ENCODE measurements around the gene BICDL2.

Gene BICDL2

DNA sequence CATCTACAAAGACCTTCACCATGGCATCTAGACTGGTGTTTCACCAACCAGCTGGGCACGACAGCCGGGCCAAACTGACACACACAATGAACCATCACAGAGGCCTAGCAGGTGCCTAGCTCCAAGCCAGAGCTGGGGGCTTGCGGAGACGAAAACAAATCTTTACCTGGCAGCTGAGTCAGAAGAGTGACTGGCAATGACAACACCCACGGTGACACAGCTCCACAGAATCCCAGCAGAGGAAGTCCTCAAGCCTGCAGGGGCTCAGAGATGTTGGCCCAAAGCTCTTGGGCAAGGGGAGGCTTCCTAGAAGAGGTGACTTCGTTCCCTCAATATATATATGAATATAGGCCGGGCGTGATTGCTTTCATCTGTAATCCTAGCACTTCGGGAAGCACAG, 14.8 kb upstream of the BICDL2 start:
- ATAC-seq, result no peak
- TF ChIP-seq TCF4 (CRISPR knock-in tag; IDR thresholded peaks at IDR 0.05; ENCODE audit: borderline replicate concordance) (no peak), BACH2 (CRISPR knock-in tag; IDR thresholded peaks at IDR 0.05; ENCODE audit: borderline replicate concordance) (no peak), TOX (CRISPR knock-in tag; IDR thresholded peaks at IDR 0.05; ENCODE audit: borderline replicate concordance) (no peak), ESRRG (CRISPR knock-in tag; IDR thresholded peaks at IDR 0.05) (no peak), ZFP30 (CRISPR knock-in tag; IDR thresholded peaks at IDR 0.05) (no peak), ZC3H10 (CRISPR knock-in tag; IDR thresholded peaks at IDR 0.05) (no peak), SNAI2 (CRISPR knock-in tag; IDR thresholded peaks at IDR 0.05) (no peak), ZNF565 (CRISPR knock-in tag; conservative IDR thresholded peaks at IDR 0.05; ENCODE audit: low read depth) (no peak), OSR1 (CRISPR knock-in tag; IDR thresholded peaks at IDR 0.05) (no peak), GLIS3 (CRISPR knock-in tag; IDR thresholded peaks at IDR 0.05) (no peak), ARNTL (CRISPR knock-in tag; IDR thresholded peaks at IDR 0.05; ENCODE audit: borderline replicate concordance, low read depth) (no peak), ZFP3 (CRISPR knock-in tag; IDR thresholded peaks at IDR 0.05) (no peak), ISL1 (CRISPR knock-in tag; IDR thresholded peaks at IDR 0.05) (no peak)
- TF ChIP-seq, protein P1, sequence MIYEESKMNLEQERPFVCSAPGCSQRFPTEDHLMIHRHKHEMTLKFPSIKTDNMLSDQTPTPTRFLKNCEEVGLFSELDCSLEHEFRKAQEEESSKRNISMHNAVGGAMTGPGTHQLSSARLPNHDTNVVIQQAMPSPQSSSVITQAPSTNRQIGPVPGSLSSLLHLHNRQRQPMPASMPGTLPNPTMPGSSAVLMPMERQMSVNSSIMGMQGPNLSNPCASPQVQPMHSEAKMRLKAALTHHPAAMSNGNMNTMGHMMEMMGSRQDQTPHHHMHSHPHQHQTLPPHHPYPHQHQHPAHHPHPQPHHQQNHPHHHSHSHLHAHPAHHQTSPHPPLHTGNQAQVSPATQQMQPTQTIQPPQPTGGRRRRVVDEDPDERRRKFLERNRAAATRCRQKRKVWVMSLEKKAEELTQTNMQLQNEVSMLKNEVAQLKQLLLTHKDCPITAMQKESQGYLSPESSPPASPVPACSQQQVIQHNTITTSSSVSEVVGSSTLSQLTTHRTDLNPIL (CRISPR knock-in tag; IDR thresholded peaks at IDR 0.05; ENCODE audit: low read depth), result no peak
- TF ChIP-seq, protein P2, sequence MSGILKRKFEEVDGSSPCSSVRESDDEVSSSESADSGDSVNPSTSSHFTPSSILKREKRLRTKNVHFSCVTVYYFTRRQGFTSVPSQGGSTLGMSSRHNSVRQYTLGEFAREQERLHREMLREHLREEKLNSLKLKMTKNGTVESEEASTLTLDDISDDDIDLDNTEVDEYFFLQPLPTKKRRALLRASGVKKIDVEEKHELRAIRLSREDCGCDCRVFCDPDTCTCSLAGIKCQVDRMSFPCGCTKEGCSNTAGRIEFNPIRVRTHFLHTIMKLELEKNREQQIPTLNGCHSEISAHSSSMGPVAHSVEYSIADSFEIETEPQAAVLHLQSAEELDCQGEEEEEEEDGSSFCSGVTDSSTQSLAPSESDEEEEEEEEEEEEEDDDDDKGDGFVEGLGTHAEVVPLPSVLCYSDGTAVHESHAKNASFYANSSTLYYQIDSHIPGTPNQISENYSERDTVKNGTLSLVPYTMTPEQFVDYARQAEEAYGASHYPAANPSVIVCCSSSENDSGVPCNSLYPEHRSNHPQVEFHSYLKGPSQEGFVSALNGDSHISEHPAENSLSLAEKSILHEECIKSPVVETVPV (CRISPR knock-in tag; IDR thresholded peaks at IDR 0.05), result no peak
- TF ChIP-seq, protein P3, sequence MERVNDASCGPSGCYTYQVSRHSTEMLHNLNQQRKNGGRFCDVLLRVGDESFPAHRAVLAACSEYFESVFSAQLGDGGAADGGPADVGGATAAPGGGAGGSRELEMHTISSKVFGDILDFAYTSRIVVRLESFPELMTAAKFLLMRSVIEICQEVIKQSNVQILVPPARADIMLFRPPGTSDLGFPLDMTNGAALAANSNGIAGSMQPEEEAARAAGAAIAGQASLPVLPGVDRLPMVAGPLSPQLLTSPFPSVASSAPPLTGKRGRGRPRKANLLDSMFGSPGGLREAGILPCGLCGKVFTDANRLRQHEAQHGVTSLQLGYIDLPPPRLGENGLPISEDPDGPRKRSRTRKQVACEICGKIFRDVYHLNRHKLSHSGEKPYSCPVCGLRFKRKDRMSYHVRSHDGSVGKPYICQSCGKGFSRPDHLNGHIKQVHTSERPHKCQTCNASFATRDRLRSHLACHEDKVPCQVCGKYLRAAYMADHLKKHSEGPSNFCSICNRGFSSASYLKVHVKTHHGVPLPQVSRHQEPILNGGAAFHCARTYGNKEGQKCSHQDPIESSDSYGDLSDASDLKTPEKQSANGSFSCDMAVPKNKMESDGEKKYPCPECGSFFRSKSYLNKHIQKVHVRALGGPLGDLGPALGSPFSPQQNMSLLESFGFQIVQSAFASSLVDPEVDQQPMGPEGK (CRISPR knock-in tag; IDR thresholded peaks at IDR 0.05; ENCODE audit: borderline replicate concordance), result no peak

DNA sequence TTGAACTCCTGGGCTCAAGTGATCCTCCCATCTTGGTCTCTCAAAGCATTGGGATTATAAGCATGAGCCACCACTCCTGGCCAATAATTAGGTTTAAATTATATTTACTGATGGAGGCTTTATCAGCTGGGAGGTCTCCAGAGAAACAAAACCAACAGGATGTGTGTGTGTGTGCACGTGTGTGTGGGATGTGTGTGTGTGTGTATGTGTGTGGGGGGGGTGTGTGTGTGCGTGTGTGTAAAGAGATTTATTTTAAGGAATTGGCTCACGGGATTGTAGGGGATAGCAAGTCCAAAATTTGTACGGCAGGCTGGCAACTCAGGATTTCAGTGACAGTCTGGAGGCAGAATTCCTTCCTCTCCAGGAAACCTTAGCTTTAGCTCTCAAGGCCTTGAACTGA, 14.3 kb upstream of the BICDL2 start:
- ATAC-seq, result no peak
- TF ChIP-seq, protein P2 (CRISPR knock-in tag; IDR thresholded peaks at IDR 0.05), result no peak
- TF ChIP-seq ZFP30 (CRISPR knock-in tag; IDR thresholded peaks at IDR 0.05), result no peak
- TF ChIP-seq TOX (CRISPR knock-in tag; IDR thresholded peaks at IDR 0.05; ENCODE audit: borderline replicate concordance), result no peak
- TF ChIP-seq, protein P3 (CRISPR knock-in tag; IDR thresholded peaks at IDR 0.05; ENCODE audit: borderline replicate concordance), result no peak
- TF ChIP-seq BACH2 (CRISPR knock-in tag; IDR thresholded peaks at IDR 0.05; ENCODE audit: borderline replicate concordance), result no peak
- no peak for TF ChIP-seq ZNF8 (CRISPR knock-in tag; IDR thresholded peaks at IDR 0.05)
- TF ChIP-seq TCF4 (CRISPR knock-in tag; IDR thresholded peaks at IDR 0.05; ENCODE audit: borderline replicate concordance), result no peak
- TF ChIP-seq RARB (CRISPR knock-in tag; IDR thresholded peaks at IDR 0.05), result no peak
- no peak for TF ChIP-seq CSDC2 (CRISPR knock-in tag; IDR thresholded peaks at IDR 0.05)
- no peak for TF ChIP-seq PPARA (CRISPR knock-in tag; IDR thresholded peaks at IDR 0.05; ENCODE audit: borderline replicate concordance)
- TF ChIP-seq GLIS3 (CRISPR knock-in tag; IDR thresholded peaks at IDR 0.05), result no peak
- TF ChIP-seq SNAI2 (CRISPR knock-in tag; IDR thresholded peaks at IDR 0.05), result no peak
- no peak for TF ChIP-seq ZNF70 (CRISPR knock-in tag; IDR thresholded peaks at IDR 0.05)
- TF ChIP-seq, protein P4, sequence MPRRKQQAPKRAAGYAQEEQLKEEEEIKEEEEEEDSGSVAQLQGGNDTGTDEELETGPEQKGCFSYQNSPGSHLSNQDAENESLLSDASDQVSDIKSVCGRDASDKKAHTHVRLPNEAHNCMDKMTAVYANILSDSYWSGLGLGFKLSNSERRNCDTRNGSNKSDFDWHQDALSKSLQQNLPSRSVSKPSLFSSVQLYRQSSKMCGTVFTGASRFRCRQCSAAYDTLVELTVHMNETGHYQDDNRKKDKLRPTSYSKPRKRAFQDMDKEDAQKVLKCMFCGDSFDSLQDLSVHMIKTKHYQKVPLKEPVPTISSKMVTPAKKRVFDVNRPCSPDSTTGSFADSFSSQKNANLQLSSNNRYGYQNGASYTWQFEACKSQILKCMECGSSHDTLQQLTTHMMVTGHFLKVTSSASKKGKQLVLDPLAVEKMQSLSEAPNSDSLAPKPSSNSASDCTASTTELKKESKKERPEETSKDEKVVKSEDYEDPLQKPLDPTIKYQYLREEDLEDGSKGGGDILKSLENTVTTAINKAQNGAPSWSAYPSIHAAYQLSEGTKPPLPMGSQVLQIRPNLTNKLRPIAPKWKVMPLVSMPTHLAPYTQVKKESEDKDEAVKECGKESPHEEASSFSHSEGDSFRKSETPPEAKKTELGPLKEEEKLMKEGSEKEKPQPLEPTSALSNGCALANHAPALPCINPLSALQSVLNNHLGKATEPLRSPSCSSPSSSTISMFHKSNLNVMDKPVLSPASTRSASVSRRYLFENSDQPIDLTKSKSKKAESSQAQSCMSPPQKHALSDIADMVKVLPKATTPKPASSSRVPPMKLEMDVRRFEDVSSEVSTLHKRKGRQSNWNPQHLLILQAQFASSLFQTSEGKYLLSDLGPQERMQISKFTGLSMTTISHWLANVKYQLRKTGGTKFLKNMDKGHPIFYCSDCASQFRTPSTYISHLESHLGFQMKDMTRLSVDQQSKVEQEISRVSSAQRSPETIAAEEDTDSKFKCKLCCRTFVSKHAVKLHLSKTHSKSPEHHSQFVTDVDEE (CRISPR knock-in tag; IDR thresholded peaks at IDR 0.05), result no peak
- TF ChIP-seq ZC3H10 (CRISPR knock-in tag; IDR thresholded peaks at IDR 0.05), result no peak

Data from SK-N-SH treated with all-trans-retinoic acid at 6 μM for 48 hours (cell line).